DND-41 (cell line): ENCODE measurements around the gene SLC8A3.

Source experiments
- EZH2 ChIP-seq: IDR thresholded peaks from 3 replicates; pipeline ENCODE4 v1.6.1; 2012; ENCODE audit warnings: borderline replicate concordance, low read depth, mild to moderate bottlenecking, moderate library complexity, low read length, inconsistent platforms; ENCODE audit not compliant: severe bottlenecking
- TF ChIP-seq, protein P1 (sequence below): IDR thresholded peaks from 2 replicates; pipeline ENCODE4 v1.5.1; 2012; ENCODE audit warnings: borderline replicate concordance, low read length, moderate library complexity, mild to moderate bottlenecking; ENCODE audit not compliant: poor library complexity, severe bottlenecking; ENCODE audit errors: extremely low read depth

GRCh38 chr14:70021548-70022220 is 167.1 kb downstream of the SLC8A3 start:
- TF ChIP-seq, protein P1, sequence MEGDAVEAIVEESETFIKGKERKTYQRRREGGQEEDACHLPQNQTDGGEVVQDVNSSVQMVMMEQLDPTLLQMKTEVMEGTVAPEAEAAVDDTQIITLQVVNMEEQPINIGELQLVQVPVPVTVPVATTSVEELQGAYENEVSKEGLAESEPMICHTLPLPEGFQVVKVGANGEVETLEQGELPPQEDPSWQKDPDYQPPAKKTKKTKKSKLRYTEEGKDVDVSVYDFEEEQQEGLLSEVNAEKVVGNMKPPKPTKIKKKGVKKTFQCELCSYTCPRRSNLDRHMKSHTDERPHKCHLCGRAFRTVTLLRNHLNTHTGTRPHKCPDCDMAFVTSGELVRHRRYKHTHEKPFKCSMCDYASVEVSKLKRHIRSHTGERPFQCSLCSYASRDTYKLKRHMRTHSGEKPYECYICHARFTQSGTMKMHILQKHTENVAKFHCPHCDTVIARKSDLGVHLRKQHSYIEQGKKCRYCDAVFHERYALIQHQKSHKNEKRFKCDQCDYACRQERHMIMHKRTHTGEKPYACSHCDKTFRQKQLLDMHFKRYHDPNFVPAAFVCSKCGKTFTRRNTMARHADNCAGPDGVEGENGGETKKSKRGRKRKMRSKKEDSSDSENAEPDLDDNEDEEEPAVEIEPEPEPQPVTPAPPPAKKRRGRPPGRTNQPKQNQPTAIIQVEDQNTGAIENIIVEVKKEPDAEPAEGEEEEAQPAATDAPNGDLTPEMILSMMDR = no peak
- no peak for TF ChIP-seq EZH2
